ENCODE data around the gene RAB4B.
"Not testable (repeated sequence)": the region's sequence is repeated elsewhere in the genome, so short reads cannot be mapped to it uniquely, and the experiment has no call there.

DNA sequence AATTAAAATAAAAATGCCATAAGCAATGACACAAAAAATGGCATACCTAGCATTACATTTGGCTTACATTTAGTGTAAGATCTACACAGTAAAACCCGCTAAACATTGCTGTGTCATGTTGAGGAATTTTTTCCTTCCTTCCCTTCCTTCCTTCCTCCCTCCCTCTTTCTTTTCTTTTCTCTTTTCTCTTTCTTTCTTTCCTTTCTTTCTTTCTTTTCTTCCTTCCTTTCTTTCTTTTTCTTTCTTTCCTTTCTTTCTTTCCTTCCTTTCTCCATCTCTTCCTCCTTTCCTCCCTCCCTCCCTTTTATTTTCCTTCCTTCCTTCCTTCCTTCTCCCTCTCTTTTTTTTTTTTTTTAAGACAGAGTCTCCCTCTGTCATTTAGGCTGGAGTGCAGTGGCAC is 60.4 kb downstream of the RAB4B start:
- TF ChIP-seq EP300, POLR2A (IDR thresholded peaks at IDR 0.05): not testable (repeated sequence)
- TF ChIP-seq, protein P1, sequence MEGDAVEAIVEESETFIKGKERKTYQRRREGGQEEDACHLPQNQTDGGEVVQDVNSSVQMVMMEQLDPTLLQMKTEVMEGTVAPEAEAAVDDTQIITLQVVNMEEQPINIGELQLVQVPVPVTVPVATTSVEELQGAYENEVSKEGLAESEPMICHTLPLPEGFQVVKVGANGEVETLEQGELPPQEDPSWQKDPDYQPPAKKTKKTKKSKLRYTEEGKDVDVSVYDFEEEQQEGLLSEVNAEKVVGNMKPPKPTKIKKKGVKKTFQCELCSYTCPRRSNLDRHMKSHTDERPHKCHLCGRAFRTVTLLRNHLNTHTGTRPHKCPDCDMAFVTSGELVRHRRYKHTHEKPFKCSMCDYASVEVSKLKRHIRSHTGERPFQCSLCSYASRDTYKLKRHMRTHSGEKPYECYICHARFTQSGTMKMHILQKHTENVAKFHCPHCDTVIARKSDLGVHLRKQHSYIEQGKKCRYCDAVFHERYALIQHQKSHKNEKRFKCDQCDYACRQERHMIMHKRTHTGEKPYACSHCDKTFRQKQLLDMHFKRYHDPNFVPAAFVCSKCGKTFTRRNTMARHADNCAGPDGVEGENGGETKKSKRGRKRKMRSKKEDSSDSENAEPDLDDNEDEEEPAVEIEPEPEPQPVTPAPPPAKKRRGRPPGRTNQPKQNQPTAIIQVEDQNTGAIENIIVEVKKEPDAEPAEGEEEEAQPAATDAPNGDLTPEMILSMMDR (IDR thresholded peaks at IDR 0.05), result not testable (repeated sequence)
